ENCODE results near the gene CD2BP2. TPM values are rescaled to one million over a fixed set of nuclear protein-coding genes. Genes with fewer than 3 reads are reported as not detected.

The CD2BP2 gene
- total and polyA plus RNA-seq, 9 of the 15 experiments (the other 6 are each of a cell fraction or from before 2014, with no cell fraction given): 3.9 to 51.1 (median 32.8) TPM

DNA sequence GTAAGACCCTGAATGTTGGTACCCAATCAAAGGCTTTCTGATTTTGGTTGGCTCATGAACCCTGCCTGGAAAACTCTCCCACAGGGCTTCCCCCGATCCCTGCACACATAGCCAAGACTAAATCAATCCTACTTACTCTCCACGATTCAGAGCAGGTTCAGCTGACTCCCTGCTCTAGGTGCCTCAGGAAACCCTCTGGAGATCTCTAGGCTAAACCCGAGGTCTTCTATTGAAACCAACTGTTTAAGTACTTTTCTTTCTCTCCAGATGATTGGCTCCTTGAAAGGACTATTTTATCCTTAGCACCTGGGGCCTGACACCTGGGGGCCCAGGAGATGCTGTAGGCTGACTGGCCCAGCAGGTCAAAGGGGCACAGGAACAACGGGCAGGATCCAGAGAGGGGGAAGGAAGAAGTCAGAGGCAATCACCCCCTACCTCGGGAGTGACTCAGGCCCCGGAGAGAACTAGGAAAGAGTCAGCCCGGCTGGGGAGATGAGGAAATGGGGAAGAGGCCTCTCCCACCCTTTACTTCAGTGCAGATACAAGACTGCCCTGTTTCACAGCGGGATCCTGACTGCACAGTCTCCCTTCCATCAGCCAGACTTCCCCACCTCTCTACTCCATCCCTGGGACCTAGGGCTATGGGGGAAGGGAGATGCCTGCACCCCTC, 13.1 kb upstream of the CD2BP2 start (continued):
- TF ChIP-seq SIN3A (IDR thresholded peaks at IDR 0.05; ENCODE audit: borderline replicate concordance in 2 of 2, control insufficient read depth in 1 of 2, low read depth in 2 of 2, low read length in 2 of 2) (peak; percentile 50 to 55; a peak in 2 of 4 replicates), NFE2 (IDR thresholded peaks at IDR 0.05; ENCODE audit: low read depth) (peak; percentile 54; the same call in 1 of the 2 replicates), SPI1 (IDR thresholded peaks at IDR 0.05; ENCODE audit: borderline replicate concordance, low read depth, low read length) (peak; percentile 90)

- Histone ChIP-seq H3K27ac (ENCODE audit: extremely low read depth, low read depth, low read length) (peak overlapping the region; percentile 21; the same call in 1 of the 3 replicates), H2AFZ (ENCODE audit: low read depth, low read length) (no peak overlapping the region), H3K4me1 (replicated peaks in 1 of 2; ENCODE audit: control insufficient read depth in 2 of 2, insufficient read depth in 2 of 2, low read length in 2 of 2) (peaks cover 24 to 40% of the 10 kb centered on the region in 2 experiments; a peak in 4 of 5 replicates), H4K20me1 (replicated peaks; ENCODE audit: control insufficient read depth, insufficient read depth, low read length) (peaks cover 23% of the 10 kb centered on the region), H3K4me3 (peak overlapping the region; percentile 74), H3K9me3 (replicated peaks; ENCODE audit: control insufficient read depth, insufficient read depth, low read depth, low read length) (no peaks in the 10 kb centered on the region), H3K9ac (ENCODE audit: insufficient read depth in 1 of 2, low read depth in 2 of 2, low read length in 2 of 2) (peak overlapping the region; percentile 70 to 98), H3K4me2 (ENCODE audit: insufficient read depth, low read length) (peak overlapping the region; percentile 90), H3K79me2 (ENCODE audit: control insufficient read depth, insufficient read depth, low read length) (peaks cover 62% of the 10 kb centered on the region), H3K9me1 (ENCODE audit: control insufficient read depth, insufficient read depth, low read length) (peaks cover 6% of the 10 kb centered on the region), H3K36me3 (ENCODE audit: control insufficient read depth, insufficient read depth, low read length) (peaks cover 48% of the 10 kb centered on the region), H3K27me3 (ENCODE audit: control insufficient read depth in 2 of 2, insufficient read depth in 2 of 2, low read length in 2 of 2) (no peaks in the 10 kb centered on the region)
- FAIRE-seq (no peak), DNase-seq (ENCODE audit: extremely low read depth in 1 of 4, low spot score in 3 of 4) (no peak), ATAC-seq (no peak)
- BruUV-seq (replicated peaks): no TSS peak
- TF ChIP-seq HEY1 (CRISPR knock-in tag; IDR thresholded peaks at IDR 0.05; ENCODE audit: borderline replicate concordance): no peak
- no peak for TF ChIP-seq C11orf30 (IDR thresholded peaks at IDR 0.05; ENCODE audit: low read depth)
- TF ChIP-seq ZNF586 (CRISPR knock-in tag; conservative IDR thresholded peaks at IDR 0.05): no peak
- TF ChIP-seq ZNF143 (CRISPR knock-in tag; IDR thresholded peaks at IDR 0.05): no peak
- no peak for TF ChIP-seq POLR2AphosphoS2 (IDR thresholded peaks at IDR 0.05; ENCODE audit: low read length)
- no peak for TF ChIP-seq CHD2 (IDR thresholded peaks at IDR 0.05; ENCODE audit: low read depth, low read length)
- TF ChIP-seq BCOR (IDR thresholded peaks at IDR 0.05): peak; percentile 36; the same call in 1 of the 2 replicates
- TF ChIP-seq ZFP36 (IDR thresholded peaks at IDR 0.05; ENCODE audit: low read depth, low read length, partially characterized antibody): peak; percentile 93
- no peak for TF ChIP-seq MTF1 (CRISPR knock-in tag; IDR thresholded peaks at IDR 0.05; ENCODE audit: borderline replicate concordance)
- TF ChIP-seq NFRKB (IDR thresholded peaks at IDR 0.05; ENCODE audit: low read depth): no peak
- no peak for TF ChIP-seq ZNF24 (IDR thresholded peaks at IDR 0.05)
- no peak for TF ChIP-seq ZBTB17 (CRISPR knock-in tag; IDR thresholded peaks at IDR 0.05)
- no peak for TF ChIP-seq TCF7 (IDR thresholded peaks at IDR 0.05; ENCODE audit: borderline replicate concordance)
- no peak for TF ChIP-seq MYC (IDR thresholded peaks at IDR 0.05; ENCODE audit: low read depth, low read length)
- no peak for TF ChIP-seq MYC (CRISPR knock-in tag; IDR thresholded peaks at IDR 0.05; ENCODE audit: borderline replicate concordance, low read depth)
- TF ChIP-seq CEBPB (tag; IDR thresholded peaks at IDR 0.05): no peak
- no peak for TF ChIP-seq IRF1 (CRISPR knock-in tag; IDR thresholded peaks at IDR 0.05; ENCODE audit: borderline replicate concordance)
- no peak for TF ChIP-seq RBM22 (IDR thresholded peaks at IDR 0.05; ENCODE audit: low read depth, low read length, poor library complexity, severe bottlenecking)
- no peak for TF ChIP-seq CCNT2 (IDR thresholded peaks at IDR 0.05; ENCODE audit: borderline replicate concordance, extremely low read depth, insufficient read length, low read depth, low read length)
- in situ Hi-C loops (cut with MboI) (loop anchor here (25.0 kb wide), 1 partner anchor 905 kb away; the partner anchor contains the start of genes BOLA2, SLX1B and SULT1A4), intact Hi-C loops (cut with micrococcal nuclease) (no loop called here)
- CTCF ChIA-PET (ENCODE audit: low intra/inter-chr PET ratio): no interaction called here
- POLR2A ChIA-PET: interaction anchor here (0.7 to 6.3 kb wide), 2 partner anchors 10 to 32 kb away, joined by 3 to 77 read pairs; partner anchors contain the start of gene CD2BP2
- 71% methylated on average over 10 of the region's 10 CpGs for WGBS (ENCODE audit: insufficient coverage, low coverage, missing lambda C conversion rate)
Measured at GRCh38 chr16:30367349-30368009, 12.4 kb upstream of the CD2BP2 start.
